ENCODE measurements around the gene CEP20.

Gene CEP20

GRCh38 chr16:15897121-15897780 is 8.8 kb upstream of the CEP20 start:
- DNase-seq, result no peak

- DNase-seq, result no peak
Observed at GRCh38 chr16:15894571-15895374, 6.4 kb upstream of the CEP20 start.

- DNase-seq, result no peak
Observed at GRCh38 chr16:15891508-15891907, 3.1 kb upstream of the CEP20 start.

- no peak for DNase-seq
Observed at GRCh38 chr16:15887283-15887682, 1.1 kb downstream of the CEP20 start.

GRCh38 chr16:15886078-15886477 is 2.3 kb downstream of the CEP20 start:
- no peak for DNase-seq

GRCh38 chr16:15885560-15886001 is 2.8 kb downstream of the CEP20 start:
- DNase-seq, result no peak

GRCh38 chr16:15882563-15882962 is 5.8 kb downstream of the CEP20 start:
- DNase-seq, result no peak

- DNase-seq, result no peak
Observed at GRCh38 chr16:15881794-15882379, 6.5 kb downstream of the CEP20 start.

- DNase-seq, result no peak
Observed at GRCh38 chr16:15880434-15881308, 7.7 kb downstream of the CEP20 start.

- no peak for DNase-seq
Observed at GRCh38 chr16:15879255-15879811, 9.1 kb downstream of the CEP20 start.

GRCh38 chr16:15876503-15876902 is 11.9 kb downstream of the CEP20 start:
- DNase-seq, result no peak

GRCh38 chr16:15874745-15875314 is 13.6 kb downstream of the CEP20 start:
- no peak for DNase-seq

GRCh38 chr16:15873737-15874136 is 14.7 kb downstream of the CEP20 start:
- no peak for DNase-seq

GRCh38 chr16:15873301-15873700 is 15.1 kb downstream of the CEP20 start:
- no peak for DNase-seq

- no peak for DNase-seq
Observed at GRCh38 chr16:15870011-15870410, 18.4 kb downstream of the CEP20 start.

GRCh38 chr16:15866451-15866850 is 22.0 kb downstream of the CEP20 start:
- no peak for DNase-seq

GRCh38 chr16:15865742-15866141 is 22.7 kb downstream of the CEP20 start:
- no peak for DNase-seq

GRCh38 chr16:15864939-15865338 is 23.5 kb downstream of the CEP20 start:
- no peak for DNase-seq

GRCh38 chr16:15861996-15862395 is 26.4 kb downstream of the CEP20 start:
- no peak for DNase-seq

GRCh38 chr16:15858921-15859668 is 29.3 kb downstream of the CEP20 start:
- no peak for DNase-seq

- no peak for DNase-seq
Observed at GRCh38 chr16:15857724-15858560, 30.5 kb downstream of the CEP20 start.
